NCI-H187 (cell line): ENCODE data around the gene SPAG5.
A peak's percentile ranks its signal among the peaks of the same experiment; 100 is the strongest.
"Not testable (repeated sequence)": the region's sequence is repeated elsewhere in the genome, so short reads cannot be mapped to it uniquely, and the experiment has no call there.

ENCODE experiments used
- DNase-seq, 2 experiments: peaks; one replicate each; lab custom pipeline; 2025; lab: John Stamatoyannopoulos, UW

SPAG5 gene

DNA sequence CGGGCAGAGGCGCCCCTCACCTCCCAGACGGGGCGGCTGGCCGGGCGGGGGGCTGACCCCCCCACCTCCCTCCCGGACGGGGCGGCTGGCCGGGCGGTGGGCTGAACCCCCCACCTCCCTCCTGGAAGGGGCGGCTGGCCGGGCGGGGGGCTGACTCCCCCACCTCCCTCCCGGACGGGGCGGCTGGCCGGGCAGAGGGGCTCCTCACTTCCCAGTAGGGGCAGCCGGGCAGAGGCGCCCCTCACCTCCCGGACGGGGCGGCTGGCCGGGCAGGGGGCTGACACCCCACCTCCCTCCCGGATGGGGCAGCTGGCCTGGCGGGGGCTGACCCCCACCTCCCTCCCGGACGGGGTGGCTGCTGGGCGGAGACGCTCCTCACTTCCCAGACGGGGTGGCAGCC lies 5.2 kb upstream of the SPAG5 start:
- not testable (repeated sequence) for DNase-seq

- peak in 1 of 2 experiments; percentile 69 for DNase-seq
Measured at GRCh38 chr17:28599311-28600184, 723 bp upstream of the SPAG5 start.

DNA sequence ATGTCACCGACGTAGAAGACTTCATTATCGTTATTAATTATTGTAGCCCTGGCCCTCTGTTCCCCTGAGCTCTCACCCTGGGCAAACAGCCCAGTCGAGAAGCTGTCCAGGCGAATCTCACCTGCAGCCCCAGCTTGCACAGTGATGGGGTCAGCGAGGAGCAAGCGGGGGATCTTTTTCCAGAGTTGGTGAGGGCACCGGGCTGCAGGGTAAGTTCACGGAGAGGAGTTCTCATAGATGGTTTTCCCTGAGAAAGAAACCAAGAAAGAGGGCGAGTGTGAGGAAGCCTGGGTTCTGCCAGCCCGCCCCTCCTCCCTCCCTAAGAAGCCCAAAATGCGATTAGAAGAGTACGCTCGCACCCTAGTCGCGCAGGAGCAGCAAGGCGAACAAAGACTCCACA lies 436 bp downstream of the SPAG5 start:
- no peak for DNase-seq

DNA sequence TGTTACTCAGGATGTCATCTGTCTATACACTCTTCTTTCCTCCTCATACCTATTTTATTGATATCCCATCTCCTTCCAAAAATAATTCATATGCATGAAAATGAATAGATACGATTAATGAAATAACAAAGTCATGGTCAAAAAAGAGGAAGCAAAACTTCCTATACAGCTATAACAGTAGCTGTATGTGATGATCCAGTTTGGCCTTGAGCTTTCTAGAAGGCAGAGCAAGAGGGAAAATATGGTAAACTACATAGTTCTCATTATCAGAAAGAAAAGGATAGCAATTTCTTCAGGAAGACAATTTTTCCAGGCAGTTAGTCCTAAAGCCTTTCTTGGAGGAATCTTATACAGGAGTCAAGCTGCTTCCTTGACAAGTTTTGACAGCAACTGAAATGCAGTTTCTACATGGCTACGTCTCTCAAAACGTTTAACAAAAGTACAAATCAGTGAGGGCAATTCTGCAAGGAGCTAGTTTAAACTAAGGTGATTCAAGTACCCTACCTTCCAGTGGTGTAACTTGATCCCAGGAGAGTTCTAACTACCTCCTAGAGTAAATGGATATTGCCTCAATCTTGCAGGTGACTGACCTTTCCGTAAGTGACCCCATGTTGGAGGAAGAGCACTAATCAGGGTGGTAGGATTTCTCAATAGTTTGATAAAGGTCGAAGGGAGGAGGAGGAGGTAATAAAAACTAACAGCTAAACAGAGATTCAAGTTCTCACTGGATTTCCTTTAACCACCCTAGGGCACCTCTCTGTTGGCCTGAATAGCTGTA lies 1.0 kb downstream of the SPAG5 start:
- no peak for DNase-seq

- DNase-seq = no peak
Measured at GRCh38 chr17:28592260-28592659, 6.6 kb downstream of the SPAG5 start.

DNA sequence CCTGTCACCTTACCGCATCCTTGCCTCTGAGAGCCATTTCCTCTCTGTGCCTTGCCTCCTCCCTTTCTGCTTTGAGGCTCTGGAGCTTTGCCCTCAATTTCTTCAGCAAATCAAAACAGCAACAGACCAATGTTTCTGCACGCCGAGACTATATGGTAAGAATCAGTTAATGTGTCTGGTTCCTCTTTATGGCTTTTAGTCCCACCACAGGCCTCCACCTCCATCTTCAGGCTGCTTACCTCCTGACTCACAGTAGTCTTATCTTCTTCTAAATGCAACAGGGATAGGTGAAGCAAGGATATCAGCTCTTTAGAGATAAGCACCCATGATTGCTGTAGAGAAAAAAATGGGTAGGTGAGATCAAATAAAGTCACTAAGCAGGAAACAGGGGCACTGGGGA lies 13.0 kb downstream of the SPAG5 start:
- DNase-seq = no peak

DNA sequence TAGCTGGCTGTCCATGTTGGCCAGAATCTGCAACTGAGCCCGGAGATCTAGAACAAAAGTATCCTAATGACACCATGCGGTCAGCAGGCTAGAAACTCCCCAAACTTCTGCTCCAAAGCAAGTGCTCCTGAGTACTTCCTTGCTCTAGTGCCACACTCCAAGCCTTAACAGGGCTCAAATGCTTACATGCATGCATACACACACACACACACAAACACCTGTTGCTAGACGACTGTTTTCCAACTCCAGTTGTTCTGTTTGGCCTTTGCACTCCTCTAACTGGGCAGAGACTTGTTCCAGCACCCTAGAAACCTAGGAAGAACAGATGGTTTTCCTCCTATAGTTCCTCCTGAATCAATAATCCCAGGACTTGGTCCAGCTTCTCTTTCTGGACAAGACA lies 14.4 kb downstream of the SPAG5 start:
- no peak for DNase-seq

- DNase-seq = no peak
Measured at GRCh38 chr17:28582513-28582912, 16.3 kb downstream of the SPAG5 start.

- DNase-seq = no peak
Measured at GRCh38 chr17:28580959-28581358, 17.9 kb downstream of the SPAG5 start.

GRCh38 chr17:28579526-28579925 lies 19.3 kb downstream of the SPAG5 start:
- DNase-seq = no peak

- no peak for DNase-seq
Measured at GRCh38 chr17:28578246-28579195, 20.3 kb downstream of the SPAG5 start.

GRCh38 chr17:28577466-28577824 lies 21.4 kb downstream of the SPAG5 start:
- DNase-seq = no peak

GRCh38 chr17:28576758-28577465 lies 21.9 kb downstream of the SPAG5 start, which contains the start of gene ALDOC:
ALDOC (minus strand) TSS chr17:28576895; CDS start chr17:28575532, 1,363 bp downstream.
- peak; percentile 89 to 90 for DNase-seq

DNA sequence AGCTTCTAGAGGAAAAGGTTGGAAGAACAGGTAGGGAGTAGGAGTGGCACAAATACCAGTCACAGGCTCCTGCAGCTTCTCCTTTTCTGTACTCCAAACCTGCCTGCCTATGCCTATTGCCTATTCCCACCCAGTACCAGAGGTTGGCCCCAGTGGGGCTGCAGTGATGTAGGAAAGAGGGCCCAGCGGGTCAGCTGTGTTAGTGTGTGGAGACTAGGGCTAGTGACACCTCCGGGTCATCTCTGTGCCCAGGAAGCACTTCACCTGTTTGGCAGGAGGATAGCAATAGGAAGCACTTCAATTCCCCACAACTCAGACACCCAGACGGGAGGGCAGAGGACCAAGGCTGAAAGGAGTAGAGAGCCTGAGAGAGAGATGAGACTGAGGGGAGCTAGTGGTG lies 22.8 kb downstream of the SPAG5 start:
- not testable (repeated sequence) for DNase-seq

- DNase-seq = no peak
Measured at GRCh38 chr17:28575126-28575795, 23.6 kb downstream of the SPAG5 start.

DNA sequence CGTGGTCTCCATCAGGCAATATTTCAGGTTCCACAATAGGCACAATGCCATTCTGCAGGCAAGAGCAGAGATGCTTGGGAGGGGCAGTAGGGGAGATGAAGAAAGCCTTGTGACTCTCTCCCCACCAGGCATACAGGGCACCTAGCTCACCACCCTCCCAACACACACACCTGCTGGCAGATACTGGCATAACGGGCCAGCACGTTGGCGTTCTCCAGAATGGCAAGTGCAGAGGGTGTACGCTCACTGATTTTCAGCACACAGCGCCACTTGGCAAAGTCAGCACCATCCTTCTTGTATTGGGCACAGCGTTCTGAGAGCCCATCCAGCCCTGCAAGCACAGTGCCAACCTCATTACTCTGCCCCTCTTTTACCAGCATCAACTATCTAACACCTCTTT lies 24.3 kb downstream of the SPAG5 start:
- no peak for DNase-seq

DNA sequence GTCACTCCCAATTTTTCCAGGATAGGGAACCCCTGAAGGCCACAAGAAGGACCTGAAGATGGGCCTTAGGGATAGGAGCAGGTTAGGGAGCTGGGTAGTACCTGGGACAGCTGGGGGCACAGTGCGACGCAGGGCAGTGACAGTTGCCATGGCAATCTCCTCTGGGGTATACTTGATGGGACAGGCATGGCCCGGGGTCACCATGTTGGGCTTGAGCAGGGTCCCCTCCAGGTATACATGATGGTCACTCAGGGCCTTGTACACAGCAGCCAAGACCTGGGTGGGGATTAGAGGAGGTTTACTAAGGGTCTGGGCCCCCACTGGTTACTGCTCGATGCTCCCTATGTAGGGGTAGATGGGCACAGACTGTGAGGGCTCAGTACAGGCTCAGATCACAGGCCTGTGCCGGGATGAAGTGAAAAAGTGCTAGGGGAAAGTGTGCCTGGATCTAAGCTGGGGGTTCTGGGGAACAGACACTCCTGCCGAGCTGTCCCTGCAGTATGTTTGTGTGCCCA lies 24.8 kb downstream of the SPAG5 start:
- DNase-seq = no peak

DNA sequence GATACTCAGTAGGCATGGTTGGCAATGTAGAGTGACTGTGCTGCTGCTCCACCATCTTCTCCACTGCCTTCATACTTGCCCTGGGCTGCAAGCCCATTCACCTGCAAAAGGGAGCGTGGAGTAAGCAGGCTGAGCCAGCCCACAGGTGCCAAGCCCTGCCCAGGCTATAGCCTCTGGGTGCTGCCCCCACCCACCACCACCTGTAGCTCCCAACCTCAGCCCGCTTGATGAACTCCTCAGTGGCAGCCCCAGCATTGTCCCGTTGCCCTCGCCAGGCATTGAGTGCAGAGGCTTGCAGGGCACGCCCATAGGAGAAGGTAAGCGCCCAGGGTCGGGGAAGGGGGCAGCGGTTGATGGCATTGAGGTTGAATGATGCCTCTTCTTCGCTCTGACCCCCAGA lies 25.3 kb downstream of the SPAG5 start:
- DNase-seq = no peak

GRCh38 chr17:28573040-28573380 lies 25.8 kb downstream of the SPAG5 start:
- no peak for DNase-seq

DNA sequence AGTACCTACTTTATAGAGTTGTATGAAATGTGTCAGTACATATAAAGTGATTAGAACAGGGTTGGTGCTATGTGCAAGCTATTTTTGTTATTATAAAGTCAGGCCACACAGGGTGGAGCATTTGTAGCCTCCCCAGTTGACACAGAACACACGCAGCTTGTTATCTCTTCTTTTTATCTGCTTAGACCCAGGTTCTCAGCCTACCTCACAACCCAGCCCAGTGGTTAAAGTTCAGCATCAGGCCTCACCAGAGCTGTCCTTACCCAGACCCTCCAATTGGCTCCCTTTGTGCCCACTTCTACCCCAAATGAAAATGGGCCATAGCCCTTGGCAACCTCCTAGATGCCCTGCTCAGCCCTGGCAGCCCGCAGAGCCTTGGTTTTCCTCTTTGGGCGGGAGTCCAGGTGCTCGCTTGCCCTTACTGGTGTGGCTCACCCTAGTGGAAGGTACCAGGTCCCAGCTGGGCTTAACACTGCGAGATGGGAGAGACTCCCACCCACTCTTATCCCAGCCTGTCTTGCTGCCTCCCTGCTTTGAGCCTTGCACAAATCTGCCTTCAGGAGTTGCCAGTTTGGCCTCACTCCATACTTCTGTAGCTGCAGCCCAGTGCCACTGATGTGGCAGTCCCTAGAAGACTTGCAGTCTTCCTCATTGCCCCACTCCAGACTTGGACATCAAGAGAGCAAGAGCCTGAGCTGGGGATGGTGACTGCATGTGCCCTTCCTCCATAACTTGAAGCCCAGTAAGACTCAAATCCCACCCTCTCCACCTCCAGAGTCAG lies 26.4 kb downstream of the SPAG5 start:
- DNase-seq = no peak
